DOHH2 (cell line): Measurements from ENCODE around the gene RGS7.

ENCODE experiments used
- CTCF ChIP-seq: fragments of 200-600 bp; sonication (generic); IDR thresholded peaks from one replicate; pipeline ENCODE4 v1.5.1; 2014; ENCODE audit warnings: antibody characterized with exemption, mild to moderate bottlenecking, low read depth, low read length; ENCODE audit not compliant: poor library complexity, severe bottlenecking
- EZH2phosphoT487 ChIP-seq: fragments of 200-600 bp; sonication (generic); IDR thresholded peaks from 2 replicates; pipeline ENCODE4 v1.6.1; 2017; ENCODE audit warnings: borderline replicate concordance, mild to moderate bottlenecking, antibody characterized with exemption, low read length, moderate library complexity, mixed read lengths

- TF ChIP-seq CTCF: no peak
- no peak for TF ChIP-seq EZH2phosphoT487
Measured at GRCh38 chr1:241012708-241013340, 344.2 kb downstream of the RGS7 start.
